OCI-LY3 (cell line): ENCODE data around the gene ENKD1.

Experiments used
- H2AFZ ChIP-seq: fragments of 200-600, 300-600 bp; shearing (Covaris generic); 2 replicates; pipeline ENCODE4 v1.6.0; 2014; ENCODE audit warnings: antibody characterized with exemption, low read depth, low read length
- H3K27ac ChIP-seq: fragments of 200-600, 300-600 bp; sonication (generic); 2 replicates; pipeline ENCODE4 v1.5.1; 2014; ENCODE audit warnings: mild to moderate bottlenecking, low read length, moderate library complexity, mixed read lengths
- H3K27me3 ChIP-seq: fragments of 200-600, 300-600 bp; sonication (generic); 2 replicates; pipeline ENCODE4 v1.6.1; 2014; ENCODE audit warnings: low read depth, low read length, mixed read lengths
- H3K36me3 ChIP-seq: fragments of 200-600, 300-600 bp; sonication (generic); replicated peaks from 2 replicates; pipeline ENCODE3; 2014; ENCODE audit warnings: low read depth, low read length, mixed read lengths
- H3K4me1 ChIP-seq: fragments of 300-600, 200-600 bp; sonication (generic); 2 replicates; pipeline ENCODE4 v1.6.1; 2014; ENCODE audit warnings: low read length, mixed read lengths
- H3K4me2 ChIP-seq: fragments of 200-600, 300-600 bp; sonication (generic); 2 replicates; pipeline ENCODE4 v1.6.1; 2014; ENCODE audit warnings: low read length, mixed read lengths
- H3K4me3 ChIP-seq: fragments of 300-600, 200-600 bp; sonication (generic); 2 replicates; pipeline ENCODE4 v1.5.1; 2014; ENCODE audit warnings: antibody characterized with exemption, mild to moderate bottlenecking, low read length, moderate library complexity
- H3K79me2 ChIP-seq: fragments of 300-600, 200-600 bp; shearing (Covaris generic); 2 replicates; pipeline ENCODE4 v1.6.1; 2014; ENCODE audit warnings: mild to moderate bottlenecking, low read length, mixed read lengths
- H3K9ac ChIP-seq: fragments of 300-600, 200-600 bp; shearing (Covaris generic); 2 replicates; pipeline ENCODE4 v1.6.0; 2014; ENCODE audit warnings: mild to moderate bottlenecking, low read length, moderate library complexity
- H3K9me3 ChIP-seq: fragments of 200-600, 300-600 bp; shearing (Covaris generic); 2 replicates; pipeline ENCODE4 v1.6.1; 2014; ENCODE audit warnings: low read length, mixed read lengths; ENCODE audit not compliant: insufficient read depth
- H4K20me1 ChIP-seq: fragments of 200-600, 300-600 bp; sonication (generic); 2 replicates; pipeline ENCODE4 v1.6.1; 2016; ENCODE audit warnings: low read length, mixed read lengths; ENCODE audit not compliant: insufficient read depth
- EZH2phosphoT487 ChIP-seq: fragments of 200-600 bp; shearing (Covaris generic); IDR thresholded peaks from 2 replicates; pipeline ENCODE4 v1.6.1; 2018; ENCODE audit warnings: antibody characterized with exemption, mixed run types, low read depth
- TF ChIP-seq, protein P1 (sequence below): fragments of 200-600, 300-600 bp; sonication (generic); IDR thresholded peaks from 2 replicates; pipeline ENCODE4 v1.5.1; 2014; ENCODE audit warnings: antibody characterized with exemption, low read length, low read depth

The ENKD1 gene

DNA sequence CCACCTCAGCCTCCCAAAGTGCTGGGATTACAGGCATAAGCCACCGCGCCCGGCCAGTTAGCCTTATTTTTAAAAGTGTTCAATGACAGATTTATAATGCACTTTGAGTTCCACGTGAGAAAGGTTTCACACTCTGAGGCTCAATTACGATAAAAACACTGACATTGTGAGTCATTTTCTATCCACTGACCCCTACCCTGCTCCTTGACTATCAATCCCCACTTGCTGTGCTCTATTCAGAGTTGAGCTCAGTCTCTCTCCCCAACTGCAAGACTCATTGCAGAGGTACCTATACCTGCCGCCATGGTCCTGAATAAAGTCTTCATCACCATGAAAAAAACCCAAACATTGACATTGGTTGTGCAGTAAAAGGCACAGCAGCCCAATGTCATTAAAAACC lies 44.1 kb upstream of the ENKD1 start:
- H3K79me2 ChIP-seq: peaks cover 52% of the 10 kb centered on the region
- no peak overlapping the region for H3K4me3 ChIP-seq
- no peaks in the 10 kb centered on the region for H3K27me3 ChIP-seq
- H4K20me1 ChIP-seq: peaks cover 5% of the 10 kb centered on the region
- peaks cover 9% of the 10 kb centered on the region for H3K36me3 ChIP-seq
- no peak overlapping the region for H3K9ac ChIP-seq
- no peaks in the 10 kb centered on the region for H3K4me1 ChIP-seq
- H3K9me3 ChIP-seq: no peaks in the 10 kb centered on the region
- TF ChIP-seq, protein P1, sequence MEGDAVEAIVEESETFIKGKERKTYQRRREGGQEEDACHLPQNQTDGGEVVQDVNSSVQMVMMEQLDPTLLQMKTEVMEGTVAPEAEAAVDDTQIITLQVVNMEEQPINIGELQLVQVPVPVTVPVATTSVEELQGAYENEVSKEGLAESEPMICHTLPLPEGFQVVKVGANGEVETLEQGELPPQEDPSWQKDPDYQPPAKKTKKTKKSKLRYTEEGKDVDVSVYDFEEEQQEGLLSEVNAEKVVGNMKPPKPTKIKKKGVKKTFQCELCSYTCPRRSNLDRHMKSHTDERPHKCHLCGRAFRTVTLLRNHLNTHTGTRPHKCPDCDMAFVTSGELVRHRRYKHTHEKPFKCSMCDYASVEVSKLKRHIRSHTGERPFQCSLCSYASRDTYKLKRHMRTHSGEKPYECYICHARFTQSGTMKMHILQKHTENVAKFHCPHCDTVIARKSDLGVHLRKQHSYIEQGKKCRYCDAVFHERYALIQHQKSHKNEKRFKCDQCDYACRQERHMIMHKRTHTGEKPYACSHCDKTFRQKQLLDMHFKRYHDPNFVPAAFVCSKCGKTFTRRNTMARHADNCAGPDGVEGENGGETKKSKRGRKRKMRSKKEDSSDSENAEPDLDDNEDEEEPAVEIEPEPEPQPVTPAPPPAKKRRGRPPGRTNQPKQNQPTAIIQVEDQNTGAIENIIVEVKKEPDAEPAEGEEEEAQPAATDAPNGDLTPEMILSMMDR: no peak
- TF ChIP-seq EZH2phosphoT487: no peak
- H3K4me2 ChIP-seq: no peak overlapping the region
- no peak overlapping the region for H3K27ac ChIP-seq
- H2AFZ ChIP-seq: no peak overlapping the region

DNA sequence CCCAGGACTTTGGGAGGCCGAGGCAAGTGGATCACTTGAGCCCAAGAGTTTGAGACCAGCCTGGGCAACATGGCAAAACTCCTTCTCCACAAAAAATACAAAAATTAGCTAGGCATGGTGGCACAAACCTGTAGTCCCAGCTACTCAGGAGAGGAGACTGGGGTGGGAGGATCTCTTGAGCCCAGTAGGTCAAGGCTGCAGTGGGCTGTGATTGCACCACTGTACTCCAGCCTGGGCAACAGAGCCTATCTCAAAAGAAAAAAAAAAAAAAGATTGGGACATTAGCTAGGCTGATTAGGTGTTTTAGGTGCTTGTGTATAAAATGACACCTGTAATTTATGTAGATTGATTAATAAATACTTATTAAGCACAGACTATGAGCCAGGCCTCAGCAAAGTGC lies 42.5 kb upstream of the ENKD1 start:
- H3K36me3 ChIP-seq: peaks cover 9% of the 10 kb centered on the region
- no peak overlapping the region for H3K4me3 ChIP-seq
- H3K9me3 ChIP-seq: no peaks in the 10 kb centered on the region
- peaks cover 3% of the 10 kb centered on the region for H4K20me1 ChIP-seq
- no peak overlapping the region for H2AFZ ChIP-seq
- no peak overlapping the region for H3K9ac ChIP-seq
- no peak overlapping the region for H3K4me2 ChIP-seq
- TF ChIP-seq EZH2phosphoT487: no peak
- TF ChIP-seq, protein P1: no peak
- H3K27me3 ChIP-seq: no peaks in the 10 kb centered on the region
- no peak overlapping the region for H3K27ac ChIP-seq
- H3K79me2 ChIP-seq: peaks cover 49% of the 10 kb centered on the region
- no peaks in the 10 kb centered on the region for H3K4me1 ChIP-seq

DNA sequence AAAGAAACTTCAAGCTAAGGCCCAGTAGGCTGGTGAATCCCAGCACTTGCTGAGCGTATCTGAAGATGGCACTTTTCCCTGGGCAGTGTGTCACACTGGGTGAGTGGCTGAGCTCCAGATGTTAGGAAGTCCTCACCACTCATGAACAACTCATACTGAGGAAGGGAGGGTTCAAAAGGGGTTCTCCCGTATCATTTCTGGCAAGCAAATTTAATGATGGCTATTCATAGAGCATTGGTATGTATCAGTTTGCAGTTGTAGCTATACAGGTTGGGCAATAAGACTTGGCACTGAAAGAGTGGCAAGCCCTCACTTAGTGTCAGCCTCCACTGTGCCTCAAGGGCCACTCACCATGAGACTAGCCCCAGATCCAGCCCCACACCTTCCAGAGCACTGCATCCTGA lies 41.8 kb upstream of the ENKD1 start:
- H3K27me3 ChIP-seq: no peaks in the 10 kb centered on the region
- peaks cover 48% of the 10 kb centered on the region for H3K79me2 ChIP-seq
- H4K20me1 ChIP-seq: no peaks in the 10 kb centered on the region; the same call in none of the 2 replicates
- H3K9ac ChIP-seq: no peak overlapping the region
- H2AFZ ChIP-seq: no peak overlapping the region
- H3K4me1 ChIP-seq: no peaks in the 10 kb centered on the region
- H3K36me3 ChIP-seq: peaks cover 5% of the 10 kb centered on the region
- no peaks in the 10 kb centered on the region for H3K9me3 ChIP-seq
- no peak overlapping the region for H3K4me3 ChIP-seq
- TF ChIP-seq, protein P1: no peak
- no peak overlapping the region for H3K4me2 ChIP-seq
- H3K27ac ChIP-seq: no peak overlapping the region

DNA sequence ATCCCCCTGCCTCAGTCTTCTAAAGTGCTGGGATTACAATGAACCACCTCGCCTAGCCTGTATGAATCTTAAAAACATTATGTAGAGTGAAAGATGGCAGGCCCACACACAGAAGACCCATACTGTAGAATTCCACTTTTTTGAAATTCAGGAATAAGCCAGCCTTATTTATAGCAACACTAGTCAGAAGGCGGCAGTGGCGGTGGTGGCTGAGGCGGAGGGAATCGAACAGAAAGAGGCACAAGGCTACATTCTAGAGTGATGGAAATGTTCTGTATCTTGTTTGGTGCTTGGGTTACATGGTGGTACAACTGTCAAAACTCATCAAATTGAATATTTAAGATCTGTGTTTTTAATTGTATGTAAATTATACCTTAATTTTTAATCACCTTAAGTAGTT lies 41.2 kb upstream of the ENKD1 start:
- Histone ChIP-seq H3K4me2 (no peak overlapping the region), H3K27ac (no peak overlapping the region), H3K9me3 (no peaks in the 10 kb centered on the region), H3K4me1 (no peaks in the 10 kb centered on the region), H3K27me3 (no peaks in the 10 kb centered on the region), H3K9ac (no peak overlapping the region), H3K36me3 (peaks cover 5% of the 10 kb centered on the region), H3K79me2 (peaks cover 45% of the 10 kb centered on the region), H2AFZ (no peak overlapping the region), H4K20me1 (no peaks in the 10 kb centered on the region; the same call in none of the 2 replicates), H3K4me3 (no peak overlapping the region)
- TF ChIP-seq EZH2phosphoT487: no peak
- TF ChIP-seq, protein P1: no peak
